Common myeloid progenitor, CD34-positive (primary cell): Measurements from ENCODE around the gene NYAP1.
"Not testable (repeated sequence)": the region's sequence is repeated elsewhere in the genome, so short reads cannot be mapped to it uniquely, and the experiment has no call there.

ENCODE experiments used
- CTCF ChIA-PET: fragments of 350-600 bp; sonication (Branson Sonifier 250); formaldehyde crosslinking; loops from one replicate; lab custom pipeline; 2021; ENCODE audit warnings: antibody characterized with exemption; lab: Charles Lee
- POLR2A ChIA-PET: fragments of 350-600 bp; sonication (Branson Sonifier 250); formaldehyde crosslinking; loops from one replicate; lab custom pipeline; 2021; ENCODE audit warnings: antibody characterized with exemption; lab: Charles Lee
- DNase-seq, 3 donors: peaks; one replicate each; pipeline versions ENCODE4 v3.0.0 to v3.0.0-alpha.2; 2013
- H3K27ac ChIP-seq, 2 experiments: 1 replicate in 1 of 2; 2 replicates in 1 of 2; pipeline ENCODE4 v1.7.0; 2013; ENCODE audit warnings: inconsistent platforms in 2 of 2, low read length in 2 of 2, mild to moderate bottlenecking in 2 of 2, low read depth in 1 of 2, moderate library complexity in 1 of 2; ENCODE audit not compliant: severe bottlenecking in 2 of 2, insufficient read depth in 1 of 2, poor library complexity in 1 of 2
- H3K27me3 ChIP-seq, 5 experiments: replicated peaks in 2 of 5; 1 replicate in 3 of 5; 2 replicates in 2 of 5; pipeline versions ENCODE4 v1.6.1 to v1.7.0; 2013; ENCODE audit warnings: low read length in 4 of 5, mild to moderate bottlenecking in 2 of 5, moderate library complexity in 2 of 5, inconsistent platforms in 1 of 5; ENCODE audit not compliant: insufficient read depth in 5 of 5, control insufficient read depth in 4 of 5
- H3K36me3 ChIP-seq, 4 experiments: 1 replicate in 2 of 4; 2 replicates in 2 of 4; pipeline versions ENCODE4 v1.6.1 to v1.7.0; 2013; ENCODE audit warnings: low read length in 3 of 4, control low read depth in 1 of 4, mild to moderate bottlenecking in 1 of 4; ENCODE audit not compliant: control insufficient read depth in 4 of 4, insufficient read depth in 4 of 4
- H3K4me1 ChIP-seq, 4 experiments: 1 replicate in 3 of 4; 2 replicates in 1 of 4; pipeline versions ENCODE4 v1.6.1 to v1.7.1; 2013; ENCODE audit warnings: low read length in 3 of 4, mild to moderate bottlenecking in 3 of 4, control low read depth in 1 of 4, inconsistent platforms in 1 of 4, moderate library complexity in 1 of 4; ENCODE audit not compliant: control insufficient read depth in 4 of 4, insufficient read depth in 4 of 4; ENCODE audit errors: control extremely low read depth in 1 of 4
- H3K4me3 ChIP-seq, 7 experiments: 1 replicate in 4 of 7; 2 replicates in 3 of 7; pipeline versions ENCODE4 v1.5.1 to v1.7.0; 2013; ENCODE audit warnings: mild to moderate bottlenecking in 7 of 7, low read length in 6 of 7, moderate library complexity in 6 of 7, inconsistent platforms in 2 of 7, low read depth in 2 of 7, control low read depth in 1 of 7; ENCODE audit not compliant: insufficient read depth in 4 of 7, control insufficient read depth in 1 of 7; ENCODE audit errors: extremely low read depth in 1 of 7
- H3K9me3 ChIP-seq, 5 experiments: 1 replicate in 4 of 5; 2 replicates in 1 of 5; pipeline versions ENCODE4 v1.6.1 to v1.7.1; 2013; ENCODE audit warnings: low read length in 4 of 5, mild to moderate bottlenecking in 2 of 5, inconsistent platforms in 1 of 5, low read depth in 1 of 5, moderate library complexity in 1 of 5; ENCODE audit not compliant: control insufficient read depth in 4 of 5, insufficient read depth in 2 of 5; ENCODE audit errors: control extremely low read depth in 1 of 5
- WGBS: methylation state at CpG from one replicate; pipeline ENCODE4 v1.1.5; 2013; ENCODE audit not compliant: insufficient coverage; 5-methylcytosine and 5-hydroxymethylcytosine counted together

NYAP1 gene

GRCh38 chr7:100438731-100439130 lies 45.0 kb upstream of the NYAP1 start:
- POLR2A ChIA-PET, H3K27ac ChIP-seq, H3K9me3 ChIP-seq, H3K27me3 ChIP-seq, DNase-seq, H3K4me3 ChIP-seq: not testable (repeated sequence)
- CTCF ChIA-PET = interaction anchor here (1.6 to 20.5 kb wide), 2 partner anchors 8 to 15 kb away, joined by 5 to 160 read pairs; no protein-coding TSS in a partner anchor
- peaks cover 6 to 28% (median 19%) of the 10 kb centered on the region in 4 experiments for H3K4me1 ChIP-seq
- 91% methylated on average over 4 of the region's 8 CpGs for WGBS
- peaks cover 1 to 16% (median 11%) of the 10 kb centered on the region in 4 experiments for H3K36me3 ChIP-seq

GRCh38 chr7:100439244-100439643 lies 44.5 kb upstream of the NYAP1 start:
- H3K27ac ChIP-seq, H3K9me3 ChIP-seq, H3K27me3 ChIP-seq, H3K4me3 ChIP-seq, DNase-seq: not testable (repeated sequence)
- 98% methylated on average over 4 of the region's 7 CpGs for WGBS
- ChIA-PET POLR2A (interaction anchor here (0.6 kb wide), 1 partner anchor 241 kb away, joined by 5 read pairs; no protein-coding TSS in a partner anchor), CTCF (interaction anchor here (20.5 kb wide), 1 partner anchor 15 kb away, joined by 160 read pairs; no protein-coding TSS in a partner anchor)
- H3K36me3 ChIP-seq = peaks cover 0 to 11% (median 6%) of the 10 kb centered on the region in 4 experiments
- H3K4me1 ChIP-seq = peaks cover 6 to 26% (median 20%) of the 10 kb centered on the region in 4 experiments

- H3K27ac ChIP-seq = no peak overlapping the region
- ChIA-PET CTCF (interaction anchor here (20.5 kb wide), 1 partner anchor 12 kb away, joined by 160 read pairs; no protein-coding TSS in a partner anchor), POLR2A (interaction anchor here (0.9 kb wide), 1 partner anchor 12 kb away, joined by 4 read pairs; no protein-coding TSS in a partner anchor)
- peaks cover 2 to 33% (median 23%) of the 10 kb centered on the region in 4 experiments for H3K4me1 ChIP-seq
- no peak overlapping the region for H3K4me3 ChIP-seq
- 97% methylated on average over 9 of the region's 11 CpGs for WGBS
- no peaks in the 10 kb centered on the region for H3K9me3 ChIP-seq
- no peak for DNase-seq
- H3K36me3 ChIP-seq = no peaks in the 10 kb centered on the region
- H3K27me3 ChIP-seq = no peaks in the 10 kb centered on the region
These were observed 41.8 kb upstream of the NYAP1 start for GRCh38 chr7:100441641-100442535.

DNA sequence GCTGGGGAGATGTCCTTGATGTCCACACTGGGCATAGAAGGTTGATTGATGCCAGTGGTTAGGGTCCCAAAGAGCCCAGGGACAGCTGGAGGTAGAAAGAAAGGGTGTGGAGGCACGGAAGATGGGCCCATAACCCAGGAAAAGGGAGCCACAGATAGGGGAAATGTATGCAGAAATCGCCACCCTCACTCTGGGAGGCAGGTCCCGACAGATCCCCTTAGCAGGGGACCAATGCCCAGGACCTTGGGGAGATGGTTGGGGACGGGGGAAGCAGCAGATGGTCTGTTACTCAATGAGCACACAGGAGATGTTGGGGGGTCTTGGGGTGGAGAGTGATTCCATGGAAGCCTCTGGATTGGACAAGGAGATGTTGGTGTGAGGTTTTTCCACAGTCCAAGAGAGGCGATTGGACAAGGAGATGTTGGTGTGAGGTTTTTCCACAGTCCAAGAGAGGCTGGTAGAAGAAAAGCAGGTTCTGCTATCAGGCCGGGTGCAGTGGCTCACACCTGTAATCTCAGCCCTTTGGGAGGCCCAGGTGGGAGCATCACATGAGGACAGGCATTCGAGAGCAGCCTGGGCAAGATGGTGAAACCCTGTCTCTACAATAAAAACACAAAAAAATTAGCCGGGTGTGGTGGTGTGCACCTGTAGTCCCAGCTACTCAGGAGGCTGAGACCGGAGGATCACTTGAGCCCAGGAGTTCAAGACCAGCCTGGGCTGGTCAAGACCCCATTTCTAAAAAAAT lies 40.5 kb upstream of the NYAP1 start:
- CTCF ChIA-PET = interaction anchor here (2.2 to 20.5 kb wide), 2 partner anchors 8 to 11 kb away, joined by 8 to 160 read pairs; no protein-coding TSS in a partner anchor
- Histone ChIP-seq H3K4me3 (no peak overlapping the region), H3K4me1 (peaks cover 2 to 30% (median 21%) of the 10 kb centered on the region in 4 experiments), H3K9me3 (no peaks in the 10 kb centered on the region), H3K27me3 (no peaks in the 10 kb centered on the region), H3K36me3 (no peaks in the 10 kb centered on the region), H3K27ac (no peak overlapping the region)
- DNase-seq = no peak
- WGBS = 96% methylated on average over 9 of the region's 9 CpGs
- POLR2A ChIA-PET = interaction anchor here (0.9 to 2.8 kb wide), 3 partner anchors 9 to 14 kb away, joined by 4 to 17 read pairs (median 10); partner anchors contain the start of genes MEPCE and ZCWPW1

DNA sequence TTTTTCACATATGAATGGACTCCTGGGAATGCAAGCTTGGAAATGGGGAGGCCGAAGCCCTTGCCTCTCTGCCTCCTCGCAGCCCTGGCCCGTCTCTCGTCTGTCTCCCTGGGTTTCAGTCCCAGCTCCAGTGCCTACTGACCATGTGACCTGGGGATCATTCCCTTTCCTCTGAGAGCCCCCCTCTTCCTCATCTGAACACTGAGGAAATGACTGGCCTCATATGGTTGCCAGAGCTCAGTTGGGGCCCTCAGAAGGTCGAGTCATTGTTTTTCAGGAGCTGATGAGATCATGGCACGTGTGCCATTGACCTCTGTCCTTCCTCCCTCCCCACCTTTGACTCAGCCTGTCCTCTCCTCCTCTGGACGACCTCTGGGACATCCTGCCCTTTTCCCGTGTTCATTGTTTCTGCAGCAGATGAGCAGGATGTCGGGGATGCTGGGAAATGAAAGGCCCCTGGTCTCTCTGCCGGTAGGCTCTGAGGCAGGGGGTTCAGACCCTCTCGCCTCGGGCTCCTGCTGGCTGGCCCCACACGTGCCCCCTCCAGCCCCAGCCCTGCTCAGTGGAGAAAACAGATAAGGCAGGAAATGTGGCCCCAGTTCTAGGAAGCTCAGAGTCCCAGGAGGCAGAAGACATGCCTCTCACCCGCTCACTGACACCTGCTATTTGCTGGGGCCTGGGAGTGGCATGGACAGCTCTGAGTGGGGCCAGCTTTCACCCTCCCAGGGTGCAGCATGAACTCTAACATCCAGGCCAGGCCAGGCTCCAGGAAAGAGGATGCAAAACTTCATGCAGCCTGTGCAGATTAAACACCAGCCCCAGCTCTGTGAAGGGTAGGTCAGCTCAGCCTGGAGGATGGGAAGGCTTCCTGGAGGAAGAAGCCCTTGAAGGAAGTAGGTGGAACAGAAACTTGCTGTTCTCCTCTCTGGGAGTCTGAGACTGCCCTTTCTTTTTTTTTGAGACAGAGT lies 39.1 kb upstream of the NYAP1 start:
- H3K36me3 ChIP-seq = no peaks in the 10 kb centered on the region
- H3K4me1 ChIP-seq = peaks cover 2 to 30% (median 21%) of the 10 kb centered on the region in 4 experiments
- peak; percentile 38 to 63 (median 60) for DNase-seq
- WGBS = 50% methylated on average over 7 of the region's 14 CpGs
- ChIA-PET POLR2A (interaction anchor here (0.7 to 2.8 kb wide), 4 partner anchors 8 to 21 kb away, joined by 3 to 17 read pairs (median 8); partner anchors contain the start of genes MEPCE and ZCWPW1), CTCF (interaction anchor here (1.0 to 20.5 kb wide), 8 partner anchors 9 to 245 kb away, joined by 3 to 160 read pairs (median 6); partner anchors contain the start of genes MEPCE and ZCWPW1)
- peak overlapping the region in 1 of 2 experiments; percentile 62 for H3K27ac ChIP-seq
- no peaks in the 10 kb centered on the region for H3K9me3 ChIP-seq
- H3K27me3 ChIP-seq = no peaks in the 10 kb centered on the region
- H3K4me3 ChIP-seq = peak overlapping the region in 2 of 7 experiments; percentile 1 to 36

DNA sequence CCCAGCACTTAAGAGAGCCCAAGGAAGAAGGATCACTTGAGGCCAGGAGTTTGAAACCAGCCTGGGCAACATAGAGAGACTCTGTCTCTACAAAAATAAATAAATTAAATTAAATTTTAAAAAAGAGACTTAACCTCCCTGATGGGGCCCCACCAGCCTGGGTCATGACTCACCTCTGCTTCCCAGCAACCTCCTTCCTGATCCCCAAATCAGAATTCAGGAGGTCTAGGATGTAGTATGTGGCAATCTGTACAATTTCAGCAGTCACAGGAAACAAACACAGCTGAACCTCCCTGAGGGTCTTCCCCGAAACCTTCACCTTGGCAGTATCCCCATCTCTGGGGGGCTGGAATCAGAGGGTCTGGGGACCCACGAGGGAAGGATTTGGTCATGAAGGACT lies 37.7 kb upstream of the NYAP1 start:
- no peaks in the 10 kb centered on the region for H3K27me3 ChIP-seq
- no peak overlapping the region for H3K4me3 ChIP-seq
- H3K9me3 ChIP-seq = no peaks in the 10 kb centered on the region
- no peak overlapping the region for H3K27ac ChIP-seq
- WGBS = 100% methylated on average over 1 of the region's 2 CpGs
- H3K36me3 ChIP-seq = no peaks in the 10 kb centered on the region
- CTCF ChIA-PET = interaction anchor here (1.2 to 20.5 kb wide), 5 partner anchors 8 to 114 kb away, joined by 4 to 160 read pairs (median 6); partner anchors contain the start of genes MEPCE and ZCWPW1
- no peak for DNase-seq
- peaks cover 2 to 37% (median 24%) of the 10 kb centered on the region in 4 experiments for H3K4me1 ChIP-seq
- POLR2A ChIA-PET = interaction anchor here (3.1 kb wide), 1 partner anchor 17 kb away, joined by 8 read pairs; the partner anchor contains the start of genes MEPCE and ZCWPW1
